GM11168 (cell line): ENCODE results near the gene COL4A1.

Source experiments
- in situ Hi-C: fragments of 300-500 bp; cut with MboI; formaldehyde crosslinking; loops from one replicate; pipeline ENCODE4 v1.12.0; 2022; ENCODE audit warnings: low sequenced_read_pairs; ENCODE audit not compliant: unreplicated experiment

Gene COL4A1

DNA sequence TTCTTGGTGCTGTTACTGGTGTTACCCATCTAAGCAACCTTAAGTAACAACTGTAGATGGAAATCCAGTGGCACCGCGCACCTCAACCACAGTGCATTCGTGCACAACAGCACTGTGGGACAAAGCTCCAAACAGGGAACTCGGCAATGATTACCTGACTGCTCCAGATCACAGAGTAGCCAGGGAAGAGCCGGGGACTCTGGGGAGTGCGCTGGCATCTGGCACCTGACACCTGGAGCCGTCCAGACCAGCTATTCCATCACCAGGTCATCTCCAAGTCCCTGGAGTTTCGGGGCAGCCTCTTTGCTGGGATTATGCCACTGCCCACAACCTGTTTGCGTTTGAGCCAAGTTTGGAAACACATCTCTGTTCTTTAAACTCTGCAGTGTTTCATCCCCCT, 62.0 kb downstream of the COL4A1 start:
- in situ Hi-C loops = no loop called here

DNA sequence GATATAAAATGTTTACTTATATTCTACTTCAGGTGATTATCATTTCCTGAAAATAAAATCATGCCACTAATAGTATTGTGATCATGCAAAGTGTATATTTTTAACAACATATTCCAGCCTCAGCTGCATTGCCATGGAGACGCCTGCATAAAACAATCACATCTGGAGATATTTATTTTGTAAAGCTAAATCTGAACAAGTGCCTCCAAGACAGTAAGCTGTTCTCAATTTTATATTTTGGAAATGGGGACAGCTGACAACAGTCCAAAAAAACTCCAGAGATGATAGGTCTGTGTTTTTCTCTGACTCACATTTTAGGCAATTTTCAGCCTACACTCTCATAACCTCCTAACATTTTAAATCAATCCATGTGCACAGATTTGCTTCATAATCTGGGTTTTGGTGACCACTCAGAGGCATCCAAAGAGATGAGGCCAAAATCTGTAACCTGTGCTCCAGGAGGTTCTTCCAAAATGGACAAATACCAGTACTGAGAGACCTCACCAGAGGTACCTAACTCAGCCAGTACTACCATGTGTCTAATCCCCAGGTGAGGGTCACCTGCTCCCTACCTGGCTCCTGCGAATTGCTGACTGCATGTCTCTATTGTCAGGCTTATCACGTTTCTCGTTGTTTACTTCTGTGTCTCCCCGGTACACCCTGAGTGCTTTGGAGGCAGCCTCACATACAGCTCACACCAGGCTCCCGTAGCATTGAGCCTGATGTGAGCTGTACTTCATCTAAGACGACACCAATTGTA, 62.7 kb downstream of the COL4A1 start:
- in situ Hi-C loops = no loop called here

- in situ Hi-C loops = no loop called here
These were observed 64.3 kb downstream of the COL4A1 start for GRCh38 chr13:110242615-110243014.

DNA sequence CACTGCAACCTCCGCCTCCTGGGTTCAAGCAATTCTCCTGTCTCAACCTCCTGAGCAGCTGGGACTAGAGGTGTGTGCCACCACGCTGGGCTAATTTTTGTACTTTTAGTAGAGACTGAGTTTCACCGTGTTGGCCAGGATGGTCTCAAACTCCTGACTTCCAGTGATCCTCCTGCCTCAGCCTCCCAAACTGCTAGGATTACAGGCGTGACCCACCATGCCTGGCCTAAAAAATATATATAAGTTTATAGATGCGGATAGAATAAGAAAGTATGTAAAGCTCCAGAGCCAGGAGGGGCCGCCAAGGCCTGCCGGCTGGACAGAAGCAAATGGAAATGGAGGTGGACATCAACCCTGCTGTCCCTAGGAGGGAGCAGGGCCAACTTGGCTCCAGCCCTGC, 66.0 kb downstream of the COL4A1 start:
- in situ Hi-C loops = no loop called here

- in situ Hi-C loops = no loop called here
These were observed 66.6 kb downstream of the COL4A1 start for GRCh38 chr13:110240352-110240751.

- in situ Hi-C loops = loop anchor here (10.0 kb wide), 1 partner anchor 175 kb away; no protein-coding TSS in a partner anchor
These were observed 67.5 kb downstream of the COL4A1 start for GRCh38 chr13:110239280-110240125.

- in situ Hi-C loops = loop anchor here (10.0 kb wide), 1 partner anchor 176 kb away; no protein-coding TSS in a partner anchor
These were observed 68.2 kb downstream of the COL4A1 start for GRCh38 chr13:110238818-110239195.

DNA sequence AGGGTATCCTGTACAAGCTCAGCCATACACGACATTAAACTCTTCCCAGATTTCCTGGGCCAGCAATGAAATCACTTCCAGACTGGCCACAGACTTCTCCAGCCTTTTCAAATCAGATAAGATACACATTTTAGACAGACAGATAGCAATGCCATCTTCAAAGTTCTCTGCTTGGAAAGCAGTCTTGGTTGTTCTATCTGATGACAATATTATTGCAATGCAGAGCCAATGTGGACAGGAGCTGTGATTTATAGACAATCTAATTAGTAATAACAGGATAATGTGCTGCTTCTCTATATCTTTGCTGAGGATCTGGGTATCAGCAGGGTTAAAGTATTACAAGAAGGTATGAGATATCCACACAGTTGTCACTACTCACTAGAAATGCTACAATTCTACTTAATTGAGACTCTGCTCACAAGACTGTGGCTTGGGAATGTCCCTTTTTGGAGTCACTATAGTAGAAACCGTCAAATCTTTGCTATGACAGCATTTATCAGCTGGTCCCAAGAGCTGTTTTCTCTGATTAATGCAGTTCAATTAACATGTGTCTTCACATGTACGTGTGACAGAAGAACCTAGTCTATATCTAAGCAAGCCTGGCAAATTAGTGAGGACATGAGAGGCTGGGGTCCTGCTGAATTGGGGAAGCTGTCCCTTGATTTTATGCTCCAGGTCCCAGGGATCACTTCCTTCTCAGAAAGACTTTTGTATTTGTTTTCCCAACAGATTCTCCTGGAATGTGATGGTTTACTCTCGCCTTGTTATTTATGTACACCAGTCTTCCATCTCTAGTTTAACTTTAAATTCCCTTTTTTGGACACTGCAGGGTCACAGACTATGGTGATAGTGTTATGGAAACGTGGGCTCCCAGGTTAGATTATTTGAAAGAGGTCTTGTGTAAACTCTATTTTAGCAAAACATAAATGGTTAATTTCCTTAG, 68.8 kb downstream of the COL4A1 start:
- in situ Hi-C loops = loop anchor here (10.0 kb wide), 1 partner anchor 177 kb away; no protein-coding TSS in a partner anchor

- in situ Hi-C loops = loop anchor here (10.0 kb wide), 1 partner anchor 178 kb away; no protein-coding TSS in a partner anchor
These were observed 70.1 kb downstream of the COL4A1 start for GRCh38 chr13:110236831-110237261.

- in situ Hi-C loops = loop anchor here (10.0 kb wide), 1 partner anchor 178 kb away; no protein-coding TSS in a partner anchor
These were observed 70.5 kb downstream of the COL4A1 start for GRCh38 chr13:110236431-110236830.

- in situ Hi-C loops = loop anchor here (10.0 kb wide), 1 partner anchor 180 kb away; no protein-coding TSS in a partner anchor
These were observed 72.4 kb downstream of the COL4A1 start for GRCh38 chr13:110234532-110234931.

DNA sequence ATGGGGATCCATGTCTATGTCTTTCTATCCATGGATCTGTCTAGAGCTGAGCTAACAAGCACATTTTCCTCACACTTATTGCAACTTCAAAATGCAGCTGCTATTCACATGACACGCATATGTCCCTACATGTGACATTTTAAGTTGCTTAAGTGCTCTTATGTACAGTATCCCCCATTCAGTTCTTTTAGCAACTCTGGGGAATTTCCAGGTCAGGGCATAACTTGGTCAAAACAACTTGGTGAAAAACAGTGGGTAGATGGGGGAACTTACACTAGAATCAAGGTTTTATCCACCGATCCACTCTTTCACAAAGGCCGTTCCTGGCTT, 73.0 kb downstream of the COL4A1 start:
- in situ Hi-C loops = loop anchor here (10.0 kb wide), 1 partner anchor 181 kb away; no protein-coding TSS in a partner anchor

GRCh38 chr13:110233181-110233950, 73.6 kb downstream of the COL4A1 start:
- in situ Hi-C loops = loop anchor here (10.0 kb wide), 1 partner anchor 181 kb away; no protein-coding TSS in a partner anchor

GRCh38 chr13:110232756-110233155, 74.2 kb downstream of the COL4A1 start:
- in situ Hi-C loops = loop anchor here (10.0 kb wide), 1 partner anchor 182 kb away; no protein-coding TSS in a partner anchor

DNA sequence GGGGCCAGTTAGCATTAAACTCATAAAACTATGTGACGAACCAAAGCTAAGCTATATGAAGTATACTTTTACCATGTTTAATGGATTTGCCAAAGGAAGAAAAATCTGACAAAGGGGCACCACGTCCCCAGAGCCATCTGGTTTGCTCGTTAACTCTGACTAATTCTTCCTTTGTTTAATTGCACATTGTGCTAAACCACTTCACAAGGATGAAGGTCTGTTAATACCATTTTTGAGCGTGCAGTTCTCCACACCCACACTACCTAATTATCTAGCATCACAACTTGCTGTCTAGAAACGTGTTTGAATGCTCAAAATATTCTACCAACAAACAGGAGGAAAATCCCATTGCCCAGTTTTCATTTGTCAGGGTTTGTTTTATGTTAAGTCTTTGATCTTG, 74.8 kb downstream of the COL4A1 start:
- in situ Hi-C loops = loop anchor here (10.0 kb wide), 1 partner anchor 183 kb away; no protein-coding TSS in a partner anchor

GRCh38 chr13:110231348-110232047, 75.5 kb downstream of the COL4A1 start:
- in situ Hi-C loops = loop anchor here (10.0 kb wide), 1 partner anchor 183 kb away; no protein-coding TSS in a partner anchor

- in situ Hi-C loops = loop anchor here (10.0 kb wide), 1 partner anchor 184 kb away; no protein-coding TSS in a partner anchor
These were observed 76.2 kb downstream of the COL4A1 start for GRCh38 chr13:110230661-110231347.
